ENCODE results near the gene CEPT1. TPM values are rescaled to one million over a fixed set of nuclear protein-coding genes. Genes with fewer than 3 reads are reported as not detected.

CEPT1 gene
- total and polyA plus RNA-seq, 9 of the 15 experiments (the other 6 are each of a cell fraction or from before 2014, with no cell fraction given): 24.4 to 72.6 (median 42.4) TPM

DNA sequence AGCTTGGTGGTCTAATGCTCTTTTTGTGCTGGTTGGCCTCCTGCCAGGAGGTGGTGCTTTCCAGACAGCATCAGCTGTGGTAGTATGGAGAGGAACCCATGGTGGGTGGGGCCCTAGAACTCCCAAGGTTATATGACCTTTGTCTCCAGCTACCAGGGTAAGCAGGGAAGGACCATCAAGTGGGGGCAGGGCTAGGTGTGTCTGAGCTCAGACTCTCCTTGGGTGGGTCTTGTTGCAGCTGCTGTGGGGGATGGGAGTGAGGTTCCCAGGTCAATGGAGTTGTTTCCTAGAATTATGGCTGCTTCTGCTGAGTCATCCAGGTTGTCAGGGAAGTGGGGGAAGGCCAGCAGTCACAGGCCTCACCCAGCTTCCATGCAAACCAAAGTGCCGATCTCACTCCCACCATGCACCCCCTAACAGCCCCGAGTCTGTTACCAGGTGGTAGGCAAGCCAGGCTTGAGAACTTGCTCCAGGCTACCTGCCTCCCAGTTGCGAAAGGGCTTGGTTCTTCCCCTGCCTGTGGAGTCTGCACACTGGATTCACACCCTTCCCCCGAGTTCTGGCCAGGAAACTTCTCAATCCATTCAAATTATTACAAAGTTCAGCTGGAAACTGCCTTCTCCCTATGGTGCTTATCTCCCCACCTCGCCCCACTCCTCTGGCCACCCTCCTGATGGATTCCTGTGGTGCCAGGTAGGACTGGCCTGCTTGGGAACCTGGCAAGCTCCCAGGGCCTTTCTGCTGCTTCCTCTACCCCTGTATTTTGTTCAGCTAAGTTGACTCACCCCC, 38.0 kb upstream of the CEPT1 start (continued):
- TF ChIP-seq SMARCE1 (IDR thresholded peaks at IDR 0.05) (peak; percentile 80), ZFX (CRISPR knock-in tag; IDR thresholded peaks at IDR 0.05) (peak; percentile 59), EZH2 (IDR thresholded peaks at IDR 0.05; ENCODE audit: borderline replicate concordance, low read depth, low read length) (no peak), ZNF277 (CRISPR knock-in tag; IDR thresholded peaks at IDR 0.05; ENCODE audit: borderline replicate concordance) (no peak), RB1 (IDR thresholded peaks at IDR 0.05; ENCODE audit: low read depth) (peak; percentile 44; the same call in 1 of the 2 replicates), ZNF766 (CRISPR knock-in tag; conservative IDR thresholded peaks at IDR 0.05) (0 out of 2 replicates have a peak, but pooled peaks have one; percentile 26), RUNX1 (IDR thresholded peaks at IDR 0.05; ENCODE audit: low read depth) (no peak), RFX1 (IDR thresholded peaks at IDR 0.05) (peak; percentile 36; the same call in 1 of the 2 replicates), POLR2A (conservative IDR thresholded peaks at IDR 0.05) (no peak), SOX6 (IDR thresholded peaks at IDR 0.05) (peak; percentile 68; the same call in 1 of the 2 replicates), JUND (IDR thresholded peaks at IDR 0.05; ENCODE audit: borderline replicate concordance, low read depth, low read length) (peak; percentile 83), JUND (tag; IDR thresholded peaks at IDR 0.05; ENCODE audit: borderline replicate concordance, low read depth, low read length) (peak; percentile 66; the same call in 2 of the 3 replicates), EHMT2 (IDR thresholded peaks at IDR 0.05) (peak; percentile 71), HNRNPL (IDR thresholded peaks at IDR 0.05; ENCODE audit: low read depth, low read length) (no peak), SP2 (IDR thresholded peaks at IDR 0.05; ENCODE audit: extremely low read depth, low read depth, low read length, poor library complexity, severe bottlenecking) (no peak), TAL1 (IDR thresholded peaks at IDR 0.05) (0 out of 2 replicates have a peak, but pooled peaks have one; percentile 11)

Measured in K562 (cell line).